ENCODE measurements around the gene IDH3G.

GRCh38 chrX:153831429-153832150 lies 37.4 kb upstream of the IDH3G start:
- no peak for TF ChIP-seq ZSCAN5A (tag by site-specific recombination; IDR thresholded peaks at IDR 0.05)
- no peak for TF ChIP-seq ZNF274 (IDR thresholded peaks at IDR 0.05; ENCODE audit: low read length)
- no peak for TF ChIP-seq ZNF274 (tag by site-specific recombination; IDR thresholded peaks at IDR 0.05; ENCODE audit: borderline replicate concordance)
- TF ChIP-seq HOXA7 (CRISPR knock-in tag; IDR thresholded peaks at IDR 0.05; ENCODE audit: borderline replicate concordance), result no peak
- TF ChIP-seq, protein P1, sequence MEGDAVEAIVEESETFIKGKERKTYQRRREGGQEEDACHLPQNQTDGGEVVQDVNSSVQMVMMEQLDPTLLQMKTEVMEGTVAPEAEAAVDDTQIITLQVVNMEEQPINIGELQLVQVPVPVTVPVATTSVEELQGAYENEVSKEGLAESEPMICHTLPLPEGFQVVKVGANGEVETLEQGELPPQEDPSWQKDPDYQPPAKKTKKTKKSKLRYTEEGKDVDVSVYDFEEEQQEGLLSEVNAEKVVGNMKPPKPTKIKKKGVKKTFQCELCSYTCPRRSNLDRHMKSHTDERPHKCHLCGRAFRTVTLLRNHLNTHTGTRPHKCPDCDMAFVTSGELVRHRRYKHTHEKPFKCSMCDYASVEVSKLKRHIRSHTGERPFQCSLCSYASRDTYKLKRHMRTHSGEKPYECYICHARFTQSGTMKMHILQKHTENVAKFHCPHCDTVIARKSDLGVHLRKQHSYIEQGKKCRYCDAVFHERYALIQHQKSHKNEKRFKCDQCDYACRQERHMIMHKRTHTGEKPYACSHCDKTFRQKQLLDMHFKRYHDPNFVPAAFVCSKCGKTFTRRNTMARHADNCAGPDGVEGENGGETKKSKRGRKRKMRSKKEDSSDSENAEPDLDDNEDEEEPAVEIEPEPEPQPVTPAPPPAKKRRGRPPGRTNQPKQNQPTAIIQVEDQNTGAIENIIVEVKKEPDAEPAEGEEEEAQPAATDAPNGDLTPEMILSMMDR (tag by site-specific recombination; IDR thresholded peaks at IDR 0.05), result no peak
- no peak for TF ChIP-seq ZNF560 (tag by site-specific recombination; IDR thresholded peaks at IDR 0.05; ENCODE audit: borderline replicate concordance)
- TF ChIP-seq, protein P2, sequence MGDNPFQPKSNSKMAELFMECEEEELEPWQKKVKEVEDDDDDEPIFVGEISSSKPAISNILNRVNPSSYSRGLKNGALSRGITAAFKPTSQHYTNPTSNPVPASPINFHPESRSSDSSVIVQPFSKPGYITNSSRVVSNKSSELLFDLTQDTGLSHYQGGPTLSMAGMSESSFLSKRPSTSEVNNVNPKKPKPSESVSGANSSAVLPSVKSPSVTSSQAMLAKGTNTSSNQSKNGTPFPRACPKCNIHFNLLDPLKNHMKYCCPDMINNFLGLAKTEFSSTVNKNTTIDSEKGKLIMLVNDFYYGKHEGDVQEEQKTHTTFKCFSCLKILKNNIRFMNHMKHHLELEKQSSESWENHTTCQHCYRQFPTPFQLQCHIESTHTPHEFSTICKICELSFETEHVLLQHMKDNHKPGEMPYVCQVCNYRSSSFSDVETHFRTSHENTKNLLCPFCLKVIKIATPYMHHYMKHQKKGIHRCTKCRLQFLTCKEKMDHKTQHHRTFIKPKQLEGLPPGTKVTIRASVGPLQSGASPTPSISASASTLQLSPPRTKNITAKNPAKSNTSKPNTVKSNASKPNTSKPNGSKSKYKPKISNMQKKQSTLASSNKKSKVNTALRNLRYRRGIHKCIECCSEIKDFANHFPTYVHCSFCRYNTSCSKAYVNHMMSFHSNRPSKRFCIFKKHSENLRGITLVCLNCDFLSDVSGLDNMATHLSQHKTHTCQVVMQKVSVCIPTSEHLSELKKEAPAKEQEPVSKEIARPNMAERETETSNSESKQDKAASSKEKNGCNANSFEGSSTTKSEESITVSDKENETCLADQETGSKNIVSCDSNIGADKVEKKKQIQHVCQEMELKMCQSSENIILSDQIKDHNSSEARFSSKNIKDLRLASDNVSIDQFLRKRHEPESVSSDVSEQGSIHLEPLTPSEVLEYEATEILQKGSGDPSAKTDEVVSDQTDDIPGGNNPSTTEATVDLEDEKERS (tag by site-specific recombination; IDR thresholded peaks at IDR 0.05), result no peak
- TF ChIP-seq, protein P3, sequence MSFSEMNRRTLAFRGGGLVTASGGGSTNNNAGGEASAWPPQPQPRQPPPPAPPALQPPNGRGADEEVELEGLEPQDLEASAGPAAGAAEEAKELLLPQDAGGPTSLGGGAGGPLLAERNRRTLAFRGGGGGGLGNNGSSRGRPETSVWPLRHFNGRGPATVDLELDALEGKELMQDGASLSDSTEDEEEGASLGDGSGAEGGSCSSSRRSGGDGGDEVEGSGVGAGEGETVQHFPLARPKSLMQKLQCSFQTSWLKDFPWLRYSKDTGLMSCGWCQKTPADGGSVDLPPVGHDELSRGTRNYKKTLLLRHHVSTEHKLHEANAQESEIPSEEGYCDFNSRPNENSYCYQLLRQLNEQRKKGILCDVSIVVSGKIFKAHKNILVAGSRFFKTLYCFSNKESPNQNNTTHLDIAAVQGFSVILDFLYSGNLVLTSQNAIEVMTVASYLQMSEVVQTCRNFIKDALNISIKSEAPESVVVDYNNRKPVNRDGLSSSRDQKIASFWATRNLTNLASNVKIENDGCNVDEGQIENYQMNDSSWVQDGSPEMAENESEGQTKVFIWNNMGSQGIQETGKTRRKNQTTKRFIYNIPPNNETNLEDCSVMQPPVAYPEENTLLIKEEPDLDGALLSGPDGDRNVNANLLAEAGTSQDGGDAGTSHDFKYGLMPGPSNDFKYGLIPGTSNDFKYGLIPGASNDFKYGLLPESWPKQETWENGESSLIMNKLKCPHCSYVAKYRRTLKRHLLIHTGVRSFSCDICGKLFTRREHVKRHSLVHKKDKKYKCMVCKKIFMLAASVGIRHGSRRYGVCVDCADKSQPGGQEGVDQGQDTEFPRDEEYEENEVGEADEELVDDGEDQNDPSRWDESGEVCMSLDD (tag by site-specific recombination; IDR thresholded peaks at IDR 0.05), result no peak
- TF ChIP-seq, protein P4, sequence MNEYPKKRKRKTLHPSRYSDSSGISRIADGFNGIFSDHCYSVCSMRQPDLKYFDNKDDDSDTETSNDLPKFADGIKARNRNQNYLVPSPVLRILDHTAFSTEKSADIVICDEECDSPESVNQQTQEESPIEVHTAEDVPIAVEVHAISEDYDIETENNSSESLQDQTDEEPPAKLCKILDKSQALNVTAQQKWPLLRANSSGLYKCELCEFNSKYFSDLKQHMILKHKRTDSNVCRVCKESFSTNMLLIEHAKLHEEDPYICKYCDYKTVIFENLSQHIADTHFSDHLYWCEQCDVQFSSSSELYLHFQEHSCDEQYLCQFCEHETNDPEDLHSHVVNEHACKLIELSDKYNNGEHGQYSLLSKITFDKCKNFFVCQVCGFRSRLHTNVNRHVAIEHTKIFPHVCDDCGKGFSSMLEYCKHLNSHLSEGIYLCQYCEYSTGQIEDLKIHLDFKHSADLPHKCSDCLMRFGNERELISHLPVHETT (tag by site-specific recombination; IDR thresholded peaks at IDR 0.05), result no peak

Data from HEK293 (cell line).